KOPT-K1 (cell line): ENCODE results near the gene HNF4A.

Experiments
- H3K27ac ChIP-seq: fragments of 200-600 bp; sonication (generic); 2 replicates; pipeline ENCODE4 v1.5.1; 2016; ENCODE audit warnings: antibody characterized with exemption, mild to moderate bottlenecking, low read depth, low read length; ENCODE audit not compliant: poor library complexity, severe bottlenecking
- H3K36me3 ChIP-seq: fragments of 200-600 bp; sonication (generic); 2 replicates; pipeline ENCODE4 v1.5.1; 2017; ENCODE audit warnings: antibody characterized with exemption, mild to moderate bottlenecking, low read length, moderate library complexity; ENCODE audit not compliant: insufficient read depth
- H3K9me3 ChIP-seq: fragments of 200-600 bp; sonication (generic); 2 replicates; pipeline ENCODE4 v1.5.1; 2017; ENCODE audit warnings: antibody characterized with exemption, low read length, mild to moderate bottlenecking; ENCODE audit not compliant: insufficient read depth, poor library complexity, severe bottlenecking

HNF4A gene

GRCh38 chr20:44394452-44394701, 38.9 kb downstream of the HNF4A start:
- Histone ChIP-seq H3K9me3 (no peaks in the 10 kb centered on the region), H3K36me3 (no peaks in the 10 kb centered on the region), H3K27ac (no peak overlapping the region)

GRCh38 chr20:44394702-44395460, 39.4 kb downstream of the HNF4A start:
- no peaks in the 10 kb centered on the region for H3K36me3 ChIP-seq
- H3K27ac ChIP-seq: no peak overlapping the region

GRCh38 chr20:44395461-44396340, 40.2 kb downstream of the HNF4A start:
- H3K27ac ChIP-seq: no peak overlapping the region
- no peaks in the 10 kb centered on the region for H3K9me3 ChIP-seq
- no peaks in the 10 kb centered on the region for H3K36me3 ChIP-seq

More at GRCh38 chr20:44394702-44395460, 39.4 kb downstream of the HNF4A start:
- H3K9me3 ChIP-seq: no peaks in the 10 kb centered on the region

GRCh38 chr20:44396369-44397130, 41.1 kb downstream of the HNF4A start:
- Histone ChIP-seq H3K36me3 (no peaks in the 10 kb centered on the region), H3K27ac (no peak overlapping the region), H3K9me3 (no peaks in the 10 kb centered on the region)

- no peak overlapping the region for H3K27ac ChIP-seq
- H3K9me3 ChIP-seq: no peaks in the 10 kb centered on the region
- H3K36me3 ChIP-seq: no peaks in the 10 kb centered on the region
Observed at GRCh38 chr20:44398335-44398734, 42.8 kb downstream of the HNF4A start.

- no peaks in the 10 kb centered on the region for H3K36me3 ChIP-seq
- H3K9me3 ChIP-seq: no peaks in the 10 kb centered on the region
- no peak overlapping the region for H3K27ac ChIP-seq
Observed at GRCh38 chr20:44399446-44399845, 43.9 kb downstream of the HNF4A start.

GRCh38 chr20:44400671-44400969, 45.1 kb downstream of the HNF4A start:
- no peaks in the 10 kb centered on the region for H3K36me3 ChIP-seq
- no peaks in the 10 kb centered on the region for H3K9me3 ChIP-seq
- H3K27ac ChIP-seq: no peak overlapping the region

GRCh38 chr20:44400970-44401769, 45.7 kb downstream of the HNF4A start:
- H3K36me3 ChIP-seq: no peaks in the 10 kb centered on the region
- H3K9me3 ChIP-seq: no peaks in the 10 kb centered on the region
- H3K27ac ChIP-seq: no peak overlapping the region

GRCh38 chr20:44401770-44402390, 46.4 kb downstream of the HNF4A start:
- Histone ChIP-seq H3K9me3 (no peaks in the 10 kb centered on the region), H3K36me3 (no peaks in the 10 kb centered on the region), H3K27ac (no peak overlapping the region)

GRCh38 chr20:44402391-44403193, 47.1 kb downstream of the HNF4A start:
- H3K36me3 ChIP-seq: no peaks in the 10 kb centered on the region
- no peaks in the 10 kb centered on the region for H3K9me3 ChIP-seq
- no peak overlapping the region for H3K27ac ChIP-seq

- no peaks in the 10 kb centered on the region for H3K36me3 ChIP-seq
- H3K27ac ChIP-seq: no peak overlapping the region
- no peaks in the 10 kb centered on the region for H3K9me3 ChIP-seq
Observed at GRCh38 chr20:44403194-44404112, 48.0 kb downstream of the HNF4A start.

GRCh38 chr20:44404204-44405181, 49.0 kb downstream of the HNF4A start:
- no peak overlapping the region for H3K27ac ChIP-seq
- H3K9me3 ChIP-seq: no peaks in the 10 kb centered on the region
- H3K36me3 ChIP-seq: no peaks in the 10 kb centered on the region
